ACHN (cell line): Measurements from ENCODE around the gene PDAP1.
"Not testable (repeated sequence)": the region's sequence is repeated elsewhere in the genome, so short reads cannot be mapped to it uniquely, and the experiment has no call there.

Source experiments
- DNase-seq: peaks from one replicate; pipeline ENCODE4 v3.0.0-alpha.2; 2015
- in situ Hi-C: cut with HindIII; loops from 2 replicates; pipeline ENCODE4 v1.10.0; 2017; ENCODE audit warnings: low sequenced_read_pairs, low pct_ligation_motif_present, low pct_unique_long_range_greater_than_20kb

PDAP1 gene

GRCh38 chr7:99383203-99383602 is 25.2 kb downstream of the PDAP1 start:
- in situ Hi-C loops: no loop called here
- DNase-seq: no peak

- DNase-seq: no peak
- in situ Hi-C loops: no loop called here
Observed at GRCh38 chr7:99381664-99382075, 26.7 kb downstream of the PDAP1 start.

GRCh38 chr7:99380823-99381663 is 27.4 kb downstream of the PDAP1 start:
- in situ Hi-C loops: no loop called here
- no peak for DNase-seq

- in situ Hi-C loops: no loop called here
- DNase-seq: no peak
Observed at GRCh38 chr7:99380032-99380822, 28.2 kb downstream of the PDAP1 start.

GRCh38 chr7:99379693-99380031 is 28.7 kb downstream of the PDAP1 start:
- in situ Hi-C loops, DNase-seq: not testable (repeated sequence)

GRCh38 chr7:99379043-99379577 is 29.3 kb downstream of the PDAP1 start:
- DNase-seq: no peak
- in situ Hi-C loops: no loop called here

GRCh38 chr7:99375070-99375807 is 33.2 kb downstream of the PDAP1 start:
- in situ Hi-C loops: no loop called here

GRCh38 chr7:99374111-99375064 is 34.0 kb downstream of the PDAP1 start, which contains the start of gene ARPC1B:
Gene ARPC1B (plus strand): TSS chr7:99374730. CDS start chr7:99385715, 10,985 bp downstream.
- DNase-seq: peak; percentile 93
- in situ Hi-C loops: no loop called here

More at GRCh38 chr7:99375070-99375807, 33.2 kb downstream of the PDAP1 start:
- peak; percentile 88 for DNase-seq

GRCh38 chr7:99373091-99374066 is 35.0 kb downstream of the PDAP1 start:
- no peak for DNase-seq
- in situ Hi-C loops: no loop called here

GRCh38 chr7:99372275-99373090 is 35.9 kb downstream of the PDAP1 start:
- DNase-seq: peak; percentile 91
- in situ Hi-C loops: no loop called here

- in situ Hi-C loops: no loop called here
Observed at GRCh38 chr7:99371376-99371920, 36.9 kb downstream of the PDAP1 start.

GRCh38 chr7:99369767-99370391 is 38.5 kb downstream of the PDAP1 start:
- no peak for DNase-seq
- in situ Hi-C loops: no loop called here

More at GRCh38 chr7:99371376-99371920, 36.9 kb downstream of the PDAP1 start:
- peak; percentile 39 for DNase-seq

GRCh38 chr7:99368750-99369389 is 39.5 kb downstream of the PDAP1 start:
- in situ Hi-C loops: no loop called here
- DNase-seq: no peak

GRCh38 chr7:99366646-99367045 is 41.8 kb downstream of the PDAP1 start:
- in situ Hi-C loops: no loop called here
- DNase-seq: no peak
